Fibroblast of skin of right quadriceps (primary cell): ENCODE measurements around the gene EEFSEC.
"Not testable (repeated sequence)": the region's sequence is repeated elsewhere in the genome, so short reads cannot be mapped to it uniquely, and the experiment has no call there.

Experiments used
- DNase-seq: peaks from one replicate; pipeline ENCODE4 v3.0.0-alpha.2; 2013

The EEFSEC gene

DNA sequence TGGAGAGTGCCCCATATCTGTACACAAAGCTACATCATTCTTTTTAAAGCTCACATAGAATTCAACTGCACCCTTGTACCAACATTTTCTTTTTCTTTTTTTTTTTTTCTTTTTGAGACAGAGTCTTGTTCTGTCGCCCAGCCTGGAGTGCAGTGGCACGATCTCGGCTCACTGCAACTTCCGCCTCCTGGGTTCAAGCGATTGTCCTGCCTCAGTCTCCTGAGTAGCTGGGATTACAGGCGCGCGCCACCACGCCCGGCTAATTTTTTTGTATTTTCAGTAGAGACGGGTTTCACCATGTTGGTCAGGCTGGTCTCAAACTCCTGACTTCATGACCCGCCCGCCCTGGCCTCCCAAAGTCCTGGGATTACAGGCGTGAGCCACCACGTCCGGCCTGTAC lies 1.1 kb downstream of the EEFSEC start:
- DNase-seq: not testable (repeated sequence)

DNA sequence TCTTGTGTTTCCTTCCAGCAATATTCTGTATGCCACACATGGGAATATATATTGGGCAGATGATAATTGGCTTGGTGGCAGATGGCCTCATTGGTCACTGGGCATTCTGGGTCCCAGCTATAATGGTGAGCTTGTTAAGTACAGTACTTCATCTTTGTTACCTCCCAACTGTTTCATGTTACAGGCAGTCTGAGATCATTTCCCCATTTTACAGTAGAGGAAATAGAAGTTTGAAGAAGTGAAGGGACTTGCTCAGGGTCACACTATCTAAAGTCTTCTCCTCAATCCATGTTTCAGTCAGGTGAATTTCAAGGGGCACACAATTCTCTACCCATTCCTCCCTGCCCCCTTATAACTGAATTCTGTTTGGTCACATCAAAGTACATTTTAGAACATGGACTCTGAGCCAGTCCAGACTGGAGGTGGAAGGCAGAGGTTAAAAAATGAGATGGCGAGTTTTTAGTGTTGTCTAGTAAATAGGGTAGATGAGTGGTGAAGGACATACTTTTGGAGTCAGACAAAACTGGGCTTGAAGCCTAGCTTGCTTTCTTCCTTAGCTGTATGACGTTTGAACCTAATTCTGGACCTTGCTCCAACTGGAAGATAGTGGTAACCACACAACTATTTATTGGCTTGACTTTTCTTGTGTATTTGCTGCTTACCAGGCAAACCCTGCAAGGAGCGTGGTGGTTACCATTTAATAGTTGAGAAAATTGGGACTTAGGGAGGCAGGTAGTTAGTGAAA lies 2.5 kb downstream of the EEFSEC start:
- DNase-seq: no peak

DNA sequence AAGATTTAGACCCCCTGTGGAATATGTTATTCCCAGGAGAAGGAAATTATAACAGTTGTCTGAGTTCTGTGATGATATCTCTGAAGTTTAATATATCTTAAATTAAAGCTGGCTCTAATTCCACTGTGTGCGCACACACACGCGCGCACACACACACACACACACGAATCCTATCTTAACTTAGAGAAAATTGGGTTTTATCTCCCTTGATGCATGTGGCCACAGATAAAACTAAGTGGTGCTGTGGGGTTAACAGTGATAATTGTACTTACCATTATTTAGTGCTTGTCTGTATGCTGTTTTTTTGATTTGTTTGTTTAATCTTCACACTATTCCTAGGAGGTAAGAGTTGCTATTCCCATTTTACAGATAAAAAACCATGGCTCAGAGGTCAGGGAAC lies 7.4 kb downstream of the EEFSEC start:
- no peak for DNase-seq

DNA sequence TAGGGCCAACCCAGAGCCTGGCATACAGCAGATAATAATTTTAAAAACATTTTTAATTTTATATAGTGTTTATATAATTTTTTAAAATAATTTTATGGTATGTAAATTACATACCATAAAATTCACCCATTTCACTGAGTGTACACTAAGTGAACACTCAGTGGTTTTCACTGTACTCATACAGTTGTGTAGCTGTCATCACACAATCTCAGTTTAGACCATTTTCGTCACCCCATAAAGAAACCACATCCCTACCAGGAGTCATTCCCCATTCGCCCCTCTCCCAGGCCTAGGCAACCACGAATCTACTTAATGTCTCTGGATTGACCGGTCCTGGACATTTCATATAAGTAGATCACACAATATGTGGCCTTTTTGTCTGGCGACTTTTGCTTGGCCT lies 10.2 kb downstream of the EEFSEC start:
- no peak for DNase-seq

DNA sequence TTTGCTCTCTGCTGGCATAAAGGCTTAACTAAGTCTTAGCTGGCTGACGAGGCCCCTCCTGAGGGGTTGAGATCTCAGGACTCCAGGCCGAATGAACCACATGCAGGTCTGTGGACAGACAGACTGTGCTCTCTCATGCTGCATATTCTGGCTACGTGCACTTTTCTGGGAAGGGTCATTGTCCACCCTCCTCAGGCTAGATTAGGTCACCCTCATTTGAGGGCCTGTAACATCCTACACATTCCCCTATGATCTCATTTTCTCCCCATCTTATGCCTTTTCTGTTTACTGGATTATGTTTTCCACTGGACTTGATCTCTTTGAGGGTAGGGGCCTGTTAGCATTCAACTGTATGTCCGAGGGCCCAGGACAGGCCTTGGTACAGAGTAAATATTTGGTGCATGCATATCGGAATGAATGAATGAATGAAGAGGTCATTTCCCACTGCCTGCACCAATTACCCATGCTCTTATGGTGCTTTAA lies 13.7 kb downstream of the EEFSEC start:
- no peak for DNase-seq

DNA sequence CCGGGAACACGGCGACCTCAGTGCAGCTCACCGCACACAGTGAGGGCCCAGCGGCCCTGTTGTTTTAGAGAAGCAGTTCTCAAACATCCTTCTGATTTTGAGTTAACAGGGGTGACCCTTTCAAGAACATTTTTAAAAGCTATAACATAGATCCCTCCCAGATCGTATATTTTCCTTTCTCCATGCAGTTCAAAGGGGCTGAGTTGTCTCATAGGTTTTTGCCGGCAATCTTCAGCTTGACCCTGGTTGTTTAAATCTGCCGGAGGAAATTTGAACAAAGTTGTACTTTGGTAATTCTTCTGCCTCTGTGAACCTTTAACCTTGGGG lies 14.3 kb downstream of the EEFSEC start:
- no peak for DNase-seq

DNA sequence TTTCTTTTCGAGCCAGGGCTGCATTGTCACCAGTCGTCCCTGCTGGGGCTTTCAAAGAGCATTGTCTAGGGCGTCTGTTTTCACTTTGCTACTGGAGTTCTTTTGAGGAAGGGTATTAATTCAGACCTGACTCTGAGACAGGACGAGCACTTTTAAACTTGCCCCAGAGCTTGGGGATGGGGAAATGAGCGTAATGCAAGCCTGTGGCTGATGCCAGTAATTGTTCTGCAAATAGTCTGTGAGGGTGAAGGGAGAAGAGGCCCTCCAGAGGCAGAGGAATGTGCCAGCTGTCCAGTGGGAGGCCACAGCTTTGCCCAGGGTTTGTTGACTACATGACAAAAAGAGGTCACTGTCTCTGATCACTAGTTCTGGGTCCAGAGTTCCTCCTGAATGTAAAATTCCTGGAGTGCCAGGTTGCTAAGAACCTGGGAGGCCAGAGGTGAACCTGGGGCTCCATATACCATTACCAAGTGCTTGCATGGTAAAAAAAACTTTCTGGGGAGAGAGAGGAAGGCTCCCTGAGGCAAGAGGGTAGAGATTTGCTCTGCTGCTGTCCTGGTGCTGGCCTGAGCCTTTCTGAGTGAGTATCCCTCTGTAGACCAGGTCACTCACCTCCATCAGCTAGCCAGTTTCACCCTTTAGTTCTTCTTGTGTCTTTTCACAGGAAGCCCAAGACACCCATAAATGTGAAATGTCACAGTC lies 14.8 kb downstream of the EEFSEC start:
- DNase-seq: no peak

DNA sequence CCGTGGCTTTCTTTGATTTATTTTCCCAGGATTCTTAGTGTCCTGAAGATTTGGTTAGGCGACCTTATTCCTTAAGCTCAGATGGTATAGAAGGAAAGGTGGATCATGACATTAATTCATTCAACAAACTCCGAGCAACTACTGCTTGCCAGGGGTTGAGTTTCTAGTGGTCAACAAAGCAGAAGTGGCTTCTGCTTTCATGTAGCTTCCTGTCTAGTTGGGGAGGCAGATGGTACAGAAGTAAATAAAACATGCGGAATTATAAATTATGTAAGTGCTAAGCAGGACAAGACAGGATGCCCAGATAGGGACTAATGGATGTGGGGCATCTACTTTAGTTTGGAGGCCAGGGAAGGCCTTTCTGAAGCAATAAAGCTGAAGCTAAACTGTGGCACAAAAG lies 15.6 kb downstream of the EEFSEC start:
- no peak for DNase-seq

DNA sequence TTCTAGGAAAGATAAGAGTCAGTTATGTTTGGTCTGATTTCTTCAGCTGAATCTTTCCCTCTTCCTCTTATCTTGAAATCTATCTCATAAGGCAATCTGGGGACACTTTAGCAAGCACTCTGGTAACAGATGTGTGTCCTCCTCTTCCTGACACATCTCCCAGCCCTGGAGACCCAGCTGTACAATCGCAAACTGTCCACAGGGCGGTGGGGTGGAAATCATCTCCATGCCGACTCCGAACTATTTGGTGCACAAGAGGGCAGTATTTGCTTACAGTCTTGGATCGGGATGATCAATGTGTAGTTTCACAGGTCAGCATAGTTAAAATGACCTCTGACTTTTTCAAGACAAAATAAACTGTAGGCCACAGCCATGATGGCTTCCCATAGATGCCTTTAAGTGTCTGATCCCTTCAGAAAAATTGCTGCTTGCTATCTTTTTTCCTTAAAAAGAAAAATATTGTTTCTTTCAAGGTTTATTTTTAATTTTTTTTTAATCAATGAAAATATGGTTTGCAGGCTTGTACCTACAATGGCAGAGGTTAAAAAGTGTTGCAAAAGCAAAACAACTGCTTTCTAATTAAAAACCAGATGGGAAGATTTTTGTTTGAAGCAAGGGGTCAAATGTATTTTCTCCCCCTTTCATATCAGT lies 17.7 kb downstream of the EEFSEC start:
- peak; percentile 73 for DNase-seq

DNA sequence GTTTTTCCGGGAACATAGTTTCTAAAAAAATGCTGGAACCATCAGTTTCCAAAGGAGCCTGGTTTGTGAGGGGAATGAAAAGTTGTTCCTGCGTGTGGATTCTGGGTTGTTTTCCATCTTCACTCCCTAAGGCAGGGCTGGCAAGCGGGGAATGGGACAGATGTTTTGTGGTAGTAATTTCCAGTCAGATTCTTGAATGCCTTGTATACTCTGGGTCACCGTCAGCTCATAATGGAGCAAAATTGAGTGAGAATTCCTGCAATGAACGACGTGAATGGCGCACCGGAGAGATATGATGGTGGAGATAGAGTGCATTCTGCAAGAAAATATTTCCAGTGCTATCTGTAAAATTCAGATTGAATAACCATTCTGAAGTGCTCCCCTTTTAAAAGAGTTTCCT lies 19.9 kb downstream of the EEFSEC start:
- no peak for DNase-seq

DNA sequence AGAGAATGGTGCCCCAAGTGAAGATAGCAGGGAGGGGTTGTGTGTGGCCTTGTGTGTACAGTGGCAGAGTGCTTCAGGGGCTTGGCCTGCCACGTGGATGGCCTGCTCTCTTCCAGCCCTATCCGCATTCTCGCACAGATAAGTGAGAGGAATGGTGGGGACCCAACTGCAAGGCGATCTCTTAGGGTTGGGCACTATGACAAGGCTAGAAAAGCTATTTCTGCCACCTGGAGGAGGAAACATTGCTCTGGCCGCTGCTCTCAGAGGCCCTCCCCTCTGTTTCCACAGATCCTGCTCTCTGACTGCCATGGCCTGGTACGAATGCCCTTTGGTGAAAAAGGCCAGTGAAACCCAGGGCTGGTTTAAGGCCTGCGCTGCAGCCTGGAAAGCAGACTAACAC lies 20.6 kb downstream of the EEFSEC start:
- no peak for DNase-seq

DNA sequence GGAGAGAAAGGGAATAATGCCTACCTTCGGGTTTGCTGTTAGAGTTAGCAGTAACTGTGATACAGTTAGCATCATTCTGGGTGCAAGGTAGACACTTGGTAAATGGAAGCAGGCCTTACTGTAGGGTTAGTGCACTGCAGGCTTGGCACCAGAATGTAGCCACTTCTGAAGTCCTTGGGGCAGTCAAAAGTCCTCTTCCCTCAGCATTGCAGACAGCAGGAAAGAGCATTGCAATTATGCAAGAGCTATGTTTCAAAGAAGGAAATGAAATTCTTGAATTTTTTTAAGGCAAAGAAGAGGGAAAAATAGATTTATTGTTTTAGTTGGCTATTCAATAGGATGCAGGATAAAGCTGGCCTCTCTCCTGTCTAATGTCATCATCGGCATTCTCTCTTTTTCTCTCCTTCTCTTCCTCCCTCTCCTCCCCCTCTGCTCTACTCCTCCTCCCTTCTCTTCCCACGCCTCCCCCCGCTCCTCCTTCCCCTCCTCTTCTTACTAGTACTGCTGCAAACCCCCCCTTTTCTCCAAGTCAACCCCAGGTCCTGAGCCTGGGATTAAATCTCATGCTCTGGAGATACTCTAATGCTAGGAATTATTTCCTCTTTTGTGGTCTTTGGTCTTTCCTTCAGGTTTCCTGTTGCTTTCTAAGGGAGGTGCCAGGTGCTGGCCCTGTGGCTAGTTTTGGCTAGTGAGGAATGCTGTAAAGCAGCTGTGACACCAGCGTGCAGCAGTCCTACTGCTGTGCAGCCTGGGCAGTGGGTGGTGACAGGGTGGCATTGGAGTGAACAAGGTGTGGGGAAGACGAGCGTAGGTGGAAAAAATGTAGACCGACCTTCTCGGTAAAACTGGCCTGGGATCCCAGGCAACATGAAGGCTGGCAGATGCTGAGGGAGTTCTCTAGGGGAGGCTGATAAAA lies 21.7 kb downstream of the EEFSEC start:
- DNase-seq: no peak

DNA sequence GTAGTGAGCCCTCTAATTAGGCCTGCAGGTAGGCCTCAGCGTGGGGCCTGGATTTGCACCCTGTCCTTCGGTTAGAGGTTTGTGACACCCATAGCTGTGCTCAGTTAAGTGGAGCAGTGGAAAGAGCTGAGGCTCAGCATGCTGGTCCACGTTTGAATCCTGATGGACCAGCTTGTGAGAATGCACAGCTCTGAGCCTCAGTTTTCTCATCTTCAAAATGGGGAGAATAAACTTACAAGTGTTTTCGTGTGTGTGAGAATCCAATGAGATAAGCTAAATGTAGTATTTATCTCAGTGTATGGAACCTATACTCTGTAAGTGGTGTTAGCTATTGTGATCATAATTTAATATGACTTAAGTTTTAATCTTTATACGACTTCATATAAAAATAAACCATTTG lies 22.5 kb downstream of the EEFSEC start:
- DNase-seq: no peak

DNA sequence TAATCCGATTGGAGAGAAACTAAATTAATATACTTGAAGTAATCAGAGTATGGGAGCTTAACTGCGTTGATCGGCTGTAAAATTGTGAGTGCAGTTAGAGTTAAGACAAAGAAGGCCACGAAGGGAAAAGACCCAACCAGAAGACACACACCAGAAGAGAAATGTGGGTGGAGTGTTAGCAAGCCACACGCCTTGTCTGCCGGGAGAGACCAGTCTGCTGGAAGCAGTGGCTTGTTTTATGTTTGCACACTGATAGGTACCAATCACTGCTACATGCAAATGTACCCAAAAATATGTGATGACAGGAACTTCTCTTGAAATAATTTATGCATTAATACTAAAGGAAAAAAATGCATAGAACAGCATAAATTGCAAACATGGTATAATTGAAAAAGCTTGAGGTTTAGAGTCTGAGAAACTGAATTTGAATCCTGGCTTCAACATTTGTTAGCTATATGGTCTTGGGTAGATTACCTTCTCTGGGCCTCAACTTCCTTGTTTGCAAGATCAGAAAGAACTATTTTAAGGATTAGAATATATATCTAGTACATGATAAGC lies 23.1 kb downstream of the EEFSEC start:
- no peak for DNase-seq

DNA sequence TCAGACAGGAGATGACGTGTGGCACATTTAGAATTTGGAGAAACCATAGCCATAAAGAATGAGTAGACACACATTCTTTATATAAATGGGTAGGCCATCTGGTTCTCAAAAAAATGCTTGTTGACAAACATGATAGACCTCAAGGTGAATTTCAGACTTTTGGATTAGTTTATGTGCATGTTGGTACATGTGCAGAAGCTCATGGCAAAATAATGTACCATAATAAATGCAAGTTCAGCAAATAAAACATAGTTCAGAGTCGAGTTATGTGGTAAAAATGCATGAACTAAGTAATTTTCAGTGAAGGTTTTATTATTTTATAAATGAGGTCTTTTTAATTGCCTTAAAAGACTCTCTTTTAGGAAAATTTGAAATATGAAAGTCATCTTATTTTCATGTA lies 24.6 kb downstream of the EEFSEC start:
- no peak for DNase-seq

DNA sequence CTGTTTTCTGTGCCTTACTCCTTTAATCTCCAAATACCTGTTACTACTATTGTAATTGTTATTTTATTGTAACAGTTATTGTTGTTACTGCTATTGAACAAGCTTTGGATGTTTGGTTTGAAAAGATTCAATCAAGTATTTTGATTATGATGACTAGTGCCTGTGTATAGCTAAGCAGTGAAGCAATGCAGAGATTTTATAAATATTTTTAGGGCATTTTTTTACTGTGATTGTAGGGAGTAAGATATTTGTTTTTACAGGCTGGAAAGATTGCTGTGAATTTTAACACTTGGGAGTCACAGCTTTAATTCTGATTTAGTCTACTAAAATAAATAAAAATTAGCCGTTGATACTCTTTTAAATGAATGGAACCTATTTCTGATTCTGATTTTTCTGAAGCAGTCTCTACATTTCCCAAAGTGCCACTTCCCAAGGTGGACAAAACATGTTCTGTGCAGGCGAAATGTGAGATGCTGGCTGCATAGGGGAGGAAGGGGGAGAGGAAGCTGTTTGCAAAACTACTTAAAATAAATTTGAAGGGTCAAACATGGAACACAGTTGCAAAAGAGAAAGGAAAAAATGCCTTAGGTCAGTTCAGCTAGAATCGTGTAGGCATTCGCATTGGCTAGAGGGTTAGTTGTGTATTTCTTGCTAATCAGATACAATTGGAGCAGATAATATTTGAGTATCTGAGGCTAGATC lies 25.7 kb downstream of the EEFSEC start:
- no peak for DNase-seq

DNA sequence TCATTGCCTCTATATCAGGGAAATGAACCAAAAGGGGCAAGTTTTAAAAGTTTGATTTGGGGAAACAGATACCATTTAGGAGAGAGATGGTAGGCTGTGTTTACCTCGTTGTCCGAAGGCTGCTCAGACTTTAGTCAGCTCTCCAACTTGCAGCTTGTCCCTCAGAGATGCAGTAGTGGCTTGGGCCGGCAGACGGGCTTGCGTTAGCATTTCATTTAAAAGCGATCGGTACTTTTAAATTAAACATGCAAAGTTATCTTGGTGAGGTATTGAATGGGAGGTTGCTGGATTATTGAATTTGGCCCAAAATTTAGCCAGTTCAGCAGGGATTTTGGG lies 26.2 kb downstream of the EEFSEC start:
- DNase-seq: no peak

DNA sequence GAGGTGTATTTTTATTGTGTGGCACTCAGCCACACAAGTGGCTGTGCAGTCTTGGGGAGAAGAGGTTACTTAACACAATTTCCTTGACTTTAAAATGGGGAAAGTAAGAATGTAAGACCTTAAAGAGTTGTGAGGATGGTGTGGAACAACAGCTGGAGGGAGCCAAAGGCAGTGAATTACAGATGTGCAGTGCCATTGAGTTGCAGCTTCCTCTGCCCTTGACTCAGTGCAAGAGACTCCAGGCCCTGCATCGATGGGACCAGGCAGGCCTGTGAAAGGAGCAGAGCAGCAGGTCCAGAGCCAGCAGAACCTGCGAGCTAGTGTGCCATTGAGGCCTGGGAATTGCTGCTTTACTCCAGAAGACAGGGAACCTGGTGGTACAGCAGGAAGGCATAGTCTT lies 27.2 kb downstream of the EEFSEC start:
- no peak for DNase-seq

DNA sequence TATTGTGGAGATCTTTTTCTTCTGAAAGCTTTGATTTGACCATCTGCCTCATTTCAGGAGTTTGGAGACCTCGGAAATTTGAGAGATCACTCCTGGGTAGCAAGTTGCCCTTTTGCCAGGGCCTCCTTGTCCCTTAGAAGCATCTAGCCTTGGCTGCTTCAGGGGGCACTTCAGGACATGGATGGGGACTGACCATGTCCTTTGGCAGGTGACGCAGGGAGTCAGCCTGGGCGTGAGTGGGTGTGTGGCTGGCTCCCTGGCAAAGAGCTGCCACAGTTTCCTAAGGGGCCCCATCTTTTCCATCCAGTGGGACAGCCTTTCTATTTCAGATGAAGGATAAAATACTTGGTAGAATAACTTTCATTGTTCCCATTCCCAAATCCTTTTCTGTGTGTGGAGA lies 27.6 kb downstream of the EEFSEC start:
- no peak for DNase-seq

DNA sequence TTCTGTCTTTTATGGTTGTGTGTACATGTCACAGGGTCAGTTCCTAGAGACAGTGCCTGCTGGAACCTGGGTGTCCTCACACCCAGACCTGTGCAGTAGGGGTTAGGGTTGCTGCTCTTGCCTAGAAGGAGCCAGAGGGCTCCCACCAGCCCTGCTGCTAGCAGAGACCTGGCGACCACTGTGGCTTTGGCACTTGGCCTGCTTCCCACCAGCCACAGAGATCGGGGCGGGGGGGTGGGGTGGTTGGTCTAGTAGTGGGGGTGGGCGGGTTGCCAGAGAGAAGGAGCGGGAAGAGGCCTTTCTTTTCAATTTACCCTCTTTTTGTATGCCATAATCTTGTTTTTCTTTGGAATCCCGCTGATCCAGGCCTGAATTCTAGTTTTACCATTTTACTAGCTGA lies 29.4 kb downstream of the EEFSEC start:
- no peak for DNase-seq

DNA sequence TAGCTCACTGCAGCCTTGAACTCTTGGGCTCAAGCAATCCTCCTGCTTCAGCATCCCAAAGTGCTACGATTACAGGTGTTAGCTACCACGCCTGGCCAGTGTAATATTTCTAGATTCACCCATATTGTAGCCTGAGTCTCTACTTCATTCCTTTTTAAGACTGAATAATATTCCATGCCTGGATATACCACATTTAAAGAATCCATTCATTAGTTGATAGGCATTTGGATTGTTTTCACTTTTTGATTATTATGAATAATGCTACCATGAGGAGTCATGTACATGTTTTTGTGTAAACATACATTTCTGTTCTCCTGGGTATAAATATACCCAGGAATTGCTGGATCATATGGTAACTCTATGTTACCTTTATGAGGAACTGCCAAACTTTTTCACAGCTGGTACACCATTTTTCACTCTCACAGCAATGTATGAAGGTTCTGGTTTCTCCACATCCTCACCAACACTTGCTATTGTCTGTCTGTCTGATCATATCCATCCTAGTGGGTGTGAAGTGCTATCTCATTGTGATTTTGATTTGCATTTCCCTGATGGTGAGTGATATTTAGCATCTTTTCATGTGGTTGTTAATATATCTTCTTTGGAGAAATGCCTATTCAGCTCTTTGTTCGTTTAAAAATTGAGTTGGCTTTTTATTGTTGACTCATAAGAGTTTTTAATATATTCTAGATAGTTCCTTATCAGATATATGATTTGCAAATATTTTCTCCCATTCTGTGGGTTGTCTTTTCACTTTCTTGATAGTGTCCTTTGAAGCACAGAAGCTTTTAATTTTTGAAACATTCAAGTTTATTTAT lies 32.6 kb downstream of the EEFSEC start:
- DNase-seq: no peak
